ENCODE measurements around the gene PARP8.
"Not testable (repeated sequence)": the region's sequence is repeated elsewhere in the genome, so short reads cannot be mapped to it uniquely, and the experiment has no call there.

The PARP8 gene

DNA sequence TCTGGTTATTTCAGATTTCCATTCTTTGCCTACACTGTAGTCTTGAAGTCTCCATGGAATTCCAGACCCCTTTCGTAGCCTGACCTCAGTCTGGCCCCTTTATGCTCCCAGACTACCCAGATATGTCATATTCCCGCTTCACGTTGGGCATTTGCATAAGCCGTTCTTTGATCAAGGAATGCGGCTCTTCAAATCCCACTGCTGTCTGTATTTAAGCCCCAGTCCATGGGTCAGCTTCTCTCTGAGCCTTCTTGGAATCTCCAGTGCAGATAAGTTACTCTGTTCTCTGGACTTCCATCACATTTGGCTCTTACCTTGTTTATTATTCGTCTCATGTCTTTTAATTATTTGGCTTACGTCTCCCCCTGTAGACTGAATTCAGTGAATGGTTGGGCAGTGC lies 97.4 kb downstream of the PARP8 start:
- H3K27ac ChIP-seq, result no peak overlapping the region
- TF ChIP-seq, protein P1, sequence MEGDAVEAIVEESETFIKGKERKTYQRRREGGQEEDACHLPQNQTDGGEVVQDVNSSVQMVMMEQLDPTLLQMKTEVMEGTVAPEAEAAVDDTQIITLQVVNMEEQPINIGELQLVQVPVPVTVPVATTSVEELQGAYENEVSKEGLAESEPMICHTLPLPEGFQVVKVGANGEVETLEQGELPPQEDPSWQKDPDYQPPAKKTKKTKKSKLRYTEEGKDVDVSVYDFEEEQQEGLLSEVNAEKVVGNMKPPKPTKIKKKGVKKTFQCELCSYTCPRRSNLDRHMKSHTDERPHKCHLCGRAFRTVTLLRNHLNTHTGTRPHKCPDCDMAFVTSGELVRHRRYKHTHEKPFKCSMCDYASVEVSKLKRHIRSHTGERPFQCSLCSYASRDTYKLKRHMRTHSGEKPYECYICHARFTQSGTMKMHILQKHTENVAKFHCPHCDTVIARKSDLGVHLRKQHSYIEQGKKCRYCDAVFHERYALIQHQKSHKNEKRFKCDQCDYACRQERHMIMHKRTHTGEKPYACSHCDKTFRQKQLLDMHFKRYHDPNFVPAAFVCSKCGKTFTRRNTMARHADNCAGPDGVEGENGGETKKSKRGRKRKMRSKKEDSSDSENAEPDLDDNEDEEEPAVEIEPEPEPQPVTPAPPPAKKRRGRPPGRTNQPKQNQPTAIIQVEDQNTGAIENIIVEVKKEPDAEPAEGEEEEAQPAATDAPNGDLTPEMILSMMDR (conservative IDR thresholded peaks at IDR 0.05), result peak; percentile 36
- TF ChIP-seq ZFX (IDR thresholded peaks at IDR 0.05), result no peak

- H3K27ac ChIP-seq, result no peak overlapping the region
- TF ChIP-seq ZFX (IDR thresholded peaks at IDR 0.05), result no peak
- TF ChIP-seq, protein P1 (conservative IDR thresholded peaks at IDR 0.05), result no peak
These were observed 99.6 kb downstream of the PARP8 start for GRCh38 chr5:50766042-50766441.

GRCh38 chr5:50766462-50766861 lies 100.0 kb downstream of the PARP8 start:
- no peak for TF ChIP-seq ZFX (IDR thresholded peaks at IDR 0.05)
- TF ChIP-seq, protein P1 (conservative IDR thresholded peaks at IDR 0.05), result no peak
- no peak overlapping the region for H3K27ac ChIP-seq

GRCh38 chr5:50766967-50767366 lies 100.5 kb downstream of the PARP8 start:
- TF ChIP-seq, protein P1 (conservative IDR thresholded peaks at IDR 0.05), result no peak
- TF ChIP-seq ZFX (IDR thresholded peaks at IDR 0.05), result no peak
- H3K27ac ChIP-seq, result no peak overlapping the region

GRCh38 chr5:50767588-50767987 lies 101.2 kb downstream of the PARP8 start:
- H3K27ac ChIP-seq, result no peak overlapping the region
- TF ChIP-seq, protein P1 (conservative IDR thresholded peaks at IDR 0.05), result no peak
- no peak for TF ChIP-seq ZFX (IDR thresholded peaks at IDR 0.05)

DNA sequence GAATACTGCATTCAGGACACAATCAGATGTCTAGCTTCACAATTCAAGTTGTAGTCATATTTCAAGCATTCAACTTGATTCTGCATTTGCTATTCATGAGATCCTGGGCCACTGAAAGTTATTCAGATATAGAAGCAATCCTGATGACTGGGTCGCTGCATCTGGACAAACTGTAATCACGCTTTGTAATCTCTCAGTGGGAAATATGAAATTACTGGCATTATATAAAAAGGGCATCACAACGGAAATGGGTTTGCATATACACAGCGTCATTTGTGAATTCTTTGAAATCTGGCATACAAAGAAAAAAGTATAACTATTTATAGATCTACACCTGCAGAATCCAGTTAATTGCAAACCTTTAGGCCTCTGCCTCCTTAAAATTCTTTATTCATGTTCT lies 102.2 kb downstream of the PARP8 start:
- TF ChIP-seq, protein P1 (conservative IDR thresholded peaks at IDR 0.05), result no peak
- TF ChIP-seq ZFX (IDR thresholded peaks at IDR 0.05), result no peak
- no peak overlapping the region for H3K27ac ChIP-seq

DNA sequence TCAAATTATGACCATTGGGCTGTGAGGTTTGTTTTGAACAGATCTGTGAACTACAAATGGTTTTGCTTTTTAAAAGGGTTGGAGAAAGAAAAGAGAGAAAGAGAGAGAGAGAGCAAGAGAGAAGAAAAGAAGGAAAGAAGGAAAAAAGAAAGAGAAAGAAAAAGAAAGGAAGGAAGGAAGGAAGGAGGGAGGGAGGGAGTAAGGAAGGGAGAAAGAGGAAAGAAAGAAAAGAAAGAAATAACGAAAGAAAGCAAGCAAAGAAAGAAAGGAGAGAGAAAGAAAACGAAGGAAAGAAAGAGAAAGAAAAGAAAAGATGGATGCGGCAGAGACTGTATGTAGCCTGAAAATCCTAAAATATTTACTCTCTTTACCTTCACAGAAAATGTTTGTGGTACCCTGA lies 104.0 kb downstream of the PARP8 start:
- H3K27ac ChIP-seq, result no peak overlapping the region
- no peak for TF ChIP-seq ZFX (IDR thresholded peaks at IDR 0.05)
- TF ChIP-seq, protein P1 (conservative IDR thresholded peaks at IDR 0.05), result no peak

- not testable (repeated sequence) for H3K27ac ChIP-seq
These were observed 108.2 kb downstream of the PARP8 start for GRCh38 chr5:50774446-50775175.

Measured in C4-2B (cell line).